ENCODE results near the gene ERBB4.

The ERBB4 gene

DNA sequence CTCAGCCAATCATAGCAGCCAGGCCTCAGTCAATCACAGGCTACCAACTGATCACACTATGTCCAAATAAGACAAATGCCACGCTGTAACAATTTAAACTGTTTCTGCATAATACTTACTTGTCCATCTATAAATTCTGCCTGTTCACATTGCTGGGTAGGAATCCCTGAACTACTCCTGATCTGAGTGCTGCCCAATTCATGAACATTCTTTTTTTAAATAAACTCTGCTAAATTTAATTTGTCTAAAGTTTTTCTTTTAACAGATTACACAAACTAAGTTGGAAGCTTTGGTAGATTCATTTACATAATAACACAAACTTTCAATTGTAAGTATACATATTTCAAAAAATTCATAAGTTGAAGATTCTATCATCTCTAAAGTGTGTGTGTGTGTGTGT lies 583.0 kb downstream of the ERBB4 start:
- in situ Hi-C loops (cut with MboI; ENCODE audit: low sequenced_read_pairs), result no loop called here

DNA sequence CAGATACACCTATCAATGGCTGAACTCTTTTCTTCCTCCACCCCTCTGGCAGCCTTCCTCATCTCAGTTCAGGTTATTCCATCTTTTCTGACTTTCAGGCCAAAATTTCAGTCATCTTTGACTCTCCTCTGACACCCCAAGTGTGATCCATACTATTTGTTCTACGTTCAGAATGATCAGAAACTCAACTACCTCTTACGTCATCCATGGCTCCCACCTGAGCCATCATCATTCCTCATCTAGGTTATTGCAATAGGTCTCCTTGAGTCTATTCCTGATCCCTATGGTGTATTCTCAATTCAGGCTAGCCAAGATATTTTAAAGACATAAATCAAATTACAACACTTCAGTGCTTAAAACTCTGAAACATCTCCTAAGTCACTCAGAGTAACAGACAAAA lies 589.7 kb downstream of the ERBB4 start:
- in situ Hi-C loops (cut with MboI; ENCODE audit: low sequenced_read_pairs), result no loop called here

DNA sequence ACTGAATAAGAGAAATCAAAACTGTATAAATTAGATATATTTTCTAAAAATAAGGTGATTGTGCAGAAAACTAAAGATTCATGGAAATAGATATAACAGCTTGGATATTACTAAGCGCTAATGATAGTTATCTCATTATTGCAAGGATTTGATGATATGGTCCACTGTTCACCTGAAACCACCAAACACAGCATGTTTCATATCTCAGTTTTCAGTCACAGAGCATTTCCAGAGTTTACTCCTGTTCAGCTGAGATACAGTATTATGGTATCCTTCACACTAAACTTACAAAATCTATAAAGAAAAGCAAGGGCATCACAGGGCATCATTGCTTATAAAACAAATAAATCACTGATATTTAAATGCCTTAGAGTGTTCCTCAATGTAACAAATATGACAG lies 591.6 kb downstream of the ERBB4 start:
- in situ Hi-C loops (cut with MboI; ENCODE audit: low sequenced_read_pairs), result no loop called here

DNA sequence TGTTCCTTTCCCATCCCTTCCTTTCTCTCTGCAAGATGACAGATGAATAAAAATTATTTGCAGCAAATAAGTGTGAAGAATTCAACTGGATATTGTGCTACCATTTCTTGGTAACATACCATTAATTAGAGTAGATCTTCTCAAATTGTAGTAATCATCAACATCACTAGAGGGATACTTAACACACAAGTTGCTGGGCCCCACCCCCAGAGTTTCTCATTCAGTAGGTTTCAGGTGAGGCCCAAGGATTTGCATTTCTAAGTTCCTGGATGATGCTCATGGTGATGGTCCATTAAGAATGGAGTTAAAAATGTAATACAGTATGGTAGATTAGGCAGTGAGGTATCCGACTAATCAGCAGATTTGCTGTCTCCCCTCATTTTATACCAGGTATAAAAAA lies 594.0 kb downstream of the ERBB4 start:
- in situ Hi-C loops (cut with MboI; ENCODE audit: low sequenced_read_pairs), result no loop called here

DNA sequence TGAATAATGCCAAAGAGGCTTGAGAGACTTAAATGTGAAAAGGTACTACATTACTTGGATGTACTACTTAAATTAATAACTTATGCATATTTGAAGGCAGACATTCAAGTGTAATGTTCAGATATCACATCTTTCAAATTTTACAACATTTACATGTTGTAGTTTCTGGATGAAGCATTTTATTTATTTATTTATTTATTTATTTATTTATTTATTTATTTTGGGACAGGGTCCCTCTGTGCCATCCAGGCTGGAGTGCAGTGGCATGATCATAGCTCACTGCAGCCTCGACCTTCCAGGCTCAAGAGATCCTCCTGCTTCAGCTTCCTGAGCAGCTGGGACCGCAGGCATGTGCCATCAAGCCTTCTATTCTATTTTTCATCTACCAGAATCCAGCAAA lies 596.4 kb downstream of the ERBB4 start:
- in situ Hi-C loops (cut with MboI; ENCODE audit: low sequenced_read_pairs), result no loop called here

DNA sequence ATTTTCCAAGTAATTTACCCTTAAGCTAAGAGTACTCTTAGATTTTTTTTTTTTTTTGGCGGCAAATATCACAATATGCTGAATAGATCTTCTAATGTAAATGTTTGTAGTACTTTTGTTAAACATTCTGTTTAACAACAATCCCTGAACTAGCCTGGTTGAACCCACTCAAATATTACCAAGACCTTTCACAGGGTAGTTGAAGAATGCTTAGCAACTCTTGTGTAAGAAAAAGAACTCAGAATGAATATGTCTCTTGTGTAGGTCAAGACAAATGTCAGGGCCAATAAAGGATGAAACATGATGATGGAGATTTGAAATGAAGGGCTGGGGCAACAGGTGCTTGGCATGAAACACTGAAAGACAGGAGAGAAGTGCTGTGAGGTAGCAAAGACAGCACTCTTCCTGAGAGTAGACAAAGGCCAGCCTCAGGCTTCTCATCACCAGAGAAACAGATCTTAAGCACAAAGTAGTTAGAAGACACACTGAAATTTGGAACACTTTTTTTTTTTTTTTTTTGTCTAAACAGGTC lies 597.3 kb downstream of the ERBB4 start:
- in situ Hi-C loops (cut with MboI; ENCODE audit: low sequenced_read_pairs), result no loop called here

DNA sequence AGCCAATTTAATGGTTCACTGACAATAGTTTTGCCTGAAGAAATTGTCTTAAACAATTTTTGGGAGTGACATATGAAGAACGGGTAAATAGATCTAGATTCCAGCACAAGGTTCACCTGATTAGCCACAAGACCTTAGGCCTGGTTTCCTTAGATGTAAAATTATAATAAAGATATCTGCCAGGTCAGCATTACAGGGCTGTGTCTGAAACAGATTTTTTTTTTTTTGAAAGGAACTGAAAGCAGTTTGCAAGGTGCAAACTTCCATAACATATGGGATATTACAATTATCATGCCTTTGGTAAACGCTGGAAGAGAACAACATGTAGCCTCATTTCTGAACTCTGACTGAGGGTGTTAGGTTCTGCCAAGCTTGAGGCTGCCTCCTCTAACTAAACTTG lies 599.4 kb downstream of the ERBB4 start:
- in situ Hi-C loops (cut with MboI; ENCODE audit: low sequenced_read_pairs), result no loop called here

DNA sequence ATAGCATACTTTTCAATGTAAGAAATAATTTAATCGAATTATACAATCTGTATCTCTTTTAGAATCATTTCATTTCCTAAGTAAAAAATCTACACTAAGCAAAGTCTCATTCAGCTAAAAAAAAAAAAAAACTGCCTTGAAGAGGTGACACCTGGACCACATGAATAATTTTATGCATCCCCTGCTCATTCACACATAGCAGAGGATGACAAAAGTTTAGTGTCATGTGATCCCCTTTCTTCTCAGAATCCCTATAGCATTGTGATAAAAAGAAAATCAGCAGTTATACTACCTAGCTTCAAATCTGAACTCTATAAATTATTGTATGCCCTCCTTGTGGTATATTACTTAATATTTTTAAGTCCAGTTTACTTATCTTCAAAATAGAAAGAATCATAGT lies 603.8 kb downstream of the ERBB4 start:
- in situ Hi-C loops (cut with MboI; ENCODE audit: low sequenced_read_pairs), result no loop called here

DNA sequence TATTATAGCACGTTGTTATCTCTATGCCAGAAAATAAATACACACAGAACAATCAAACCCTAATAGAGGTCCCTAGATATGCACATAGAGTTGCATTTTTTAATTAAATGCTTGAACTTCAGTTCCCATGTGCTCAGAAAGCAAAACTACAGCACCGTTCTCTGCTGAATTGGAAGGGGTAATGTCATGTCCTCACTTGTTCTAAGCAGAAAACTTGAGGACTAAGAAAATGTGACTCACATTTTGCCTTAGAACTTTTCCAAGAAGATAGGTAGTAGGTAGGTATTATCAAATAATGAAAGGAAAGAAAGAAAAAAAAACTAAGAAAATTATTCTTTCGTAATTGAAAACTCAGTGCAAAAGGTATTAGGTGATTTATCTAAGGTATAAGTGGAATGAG lies 607.3 kb downstream of the ERBB4 start:
- in situ Hi-C loops (cut with MboI; ENCODE audit: low sequenced_read_pairs), result no loop called here

DNA sequence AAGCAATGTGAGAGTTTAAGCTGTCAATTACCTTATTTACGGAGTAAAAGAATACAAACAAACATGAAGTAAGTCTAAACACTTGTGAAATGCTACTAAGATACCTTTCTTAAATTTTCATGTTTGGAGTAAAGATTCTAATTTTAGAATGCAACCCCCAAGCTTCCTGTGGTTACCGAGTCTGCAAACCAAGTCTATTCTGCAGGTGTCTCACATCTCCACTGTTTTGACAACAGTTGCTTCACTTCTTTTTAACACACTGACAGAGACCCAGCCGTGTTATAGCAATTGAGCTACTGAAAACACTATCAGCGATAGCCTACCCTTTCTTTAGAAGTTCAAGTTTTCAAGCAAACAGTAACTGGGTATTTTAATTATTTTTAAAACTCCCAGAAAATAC lies 608.3 kb downstream of the ERBB4 start:
- in situ Hi-C loops (cut with MboI; ENCODE audit: low sequenced_read_pairs), result no loop called here

DNA sequence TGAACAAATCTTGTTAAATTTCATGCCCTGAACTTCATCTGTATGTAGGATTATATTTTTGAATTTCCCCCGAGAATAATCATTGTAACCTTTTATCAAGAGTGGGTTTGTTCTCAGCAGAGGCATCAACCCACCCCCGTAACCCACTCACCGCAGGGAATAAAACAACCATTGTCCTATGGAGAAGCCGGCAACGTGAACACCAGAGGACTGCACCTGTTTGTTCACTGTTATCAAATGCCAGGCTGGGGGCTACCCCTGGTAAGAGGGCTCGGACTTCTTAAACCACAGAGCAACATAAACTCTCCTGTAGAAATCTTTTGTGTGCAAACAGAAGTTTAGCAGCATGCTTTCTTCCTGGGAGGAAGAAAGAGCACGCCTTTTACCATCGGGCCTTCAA lies 610.4 kb downstream of the ERBB4 start:
- in situ Hi-C loops (cut with MboI; ENCODE audit: low sequenced_read_pairs), result no loop called here

DNA sequence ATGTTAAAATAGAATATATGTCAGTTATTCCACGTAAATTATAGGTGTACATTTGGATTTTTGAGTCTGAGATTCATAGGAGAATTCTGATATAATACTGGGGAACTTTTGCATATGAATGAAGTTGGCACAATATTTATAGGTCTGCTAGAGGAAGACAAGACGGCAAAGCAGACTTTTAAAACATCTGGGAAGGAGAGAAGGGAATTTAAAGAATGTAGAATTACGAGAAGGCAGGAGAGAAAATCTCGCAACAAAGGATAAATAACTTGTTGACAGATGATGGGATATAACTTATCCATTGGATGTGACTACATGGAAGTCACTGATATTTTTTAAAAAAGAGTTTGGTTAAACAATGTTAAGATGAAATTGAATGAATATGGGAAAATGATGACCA lies 615.6 kb downstream of the ERBB4 start:
- in situ Hi-C loops (cut with MboI; ENCODE audit: low sequenced_read_pairs), result no loop called here

DNA sequence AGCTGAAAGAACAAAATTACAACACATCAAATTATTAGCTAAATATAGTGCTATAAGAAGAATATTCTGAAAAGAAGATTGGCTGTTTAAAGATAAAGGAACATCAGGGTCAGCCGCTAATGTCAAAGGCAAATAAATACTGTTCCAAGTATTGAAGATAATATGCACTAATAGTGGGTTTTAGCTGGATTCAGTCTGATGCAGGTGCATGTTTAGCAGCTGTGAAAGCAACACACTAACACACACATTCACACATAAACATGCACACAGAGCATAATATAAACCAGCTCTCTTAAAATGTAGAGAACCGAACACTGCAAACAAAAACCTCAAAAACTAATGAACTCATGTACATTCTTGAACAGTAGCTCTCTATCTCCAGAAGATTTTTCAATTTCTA lies 634.6 kb downstream of the ERBB4 start:
- in situ Hi-C loops (cut with MboI; ENCODE audit: low sequenced_read_pairs), result no loop called here

DNA sequence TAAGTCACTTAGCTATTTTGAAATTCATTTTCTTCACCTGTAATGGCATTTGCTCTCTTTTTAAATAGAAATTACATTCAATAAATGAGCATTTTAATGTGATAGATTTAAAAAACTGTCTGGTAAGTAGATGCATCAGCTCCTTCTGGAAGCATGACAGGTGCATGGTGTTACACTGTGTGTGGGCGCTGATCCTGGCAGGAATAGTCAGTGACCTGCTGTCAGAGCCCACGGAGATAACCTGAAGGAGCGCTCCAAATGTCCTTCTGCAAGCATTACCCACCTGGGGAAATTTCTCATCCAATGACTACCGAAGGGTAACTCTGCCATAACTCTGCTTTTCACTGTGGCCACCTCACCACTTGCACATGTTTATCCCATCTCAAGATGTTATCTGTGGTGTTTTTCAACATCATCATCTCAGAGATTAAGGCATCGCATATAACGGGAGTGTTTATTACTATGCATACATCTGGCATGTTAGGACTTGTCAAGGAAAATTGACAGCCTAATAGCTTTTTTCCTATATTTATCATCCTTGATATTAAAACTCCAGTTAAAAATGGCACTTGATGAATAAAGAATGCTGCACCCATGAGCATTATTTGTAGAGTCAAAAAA lies 637.3 kb downstream of the ERBB4 start:
- in situ Hi-C loops (cut with MboI; ENCODE audit: low sequenced_read_pairs), result no loop called here

DNA sequence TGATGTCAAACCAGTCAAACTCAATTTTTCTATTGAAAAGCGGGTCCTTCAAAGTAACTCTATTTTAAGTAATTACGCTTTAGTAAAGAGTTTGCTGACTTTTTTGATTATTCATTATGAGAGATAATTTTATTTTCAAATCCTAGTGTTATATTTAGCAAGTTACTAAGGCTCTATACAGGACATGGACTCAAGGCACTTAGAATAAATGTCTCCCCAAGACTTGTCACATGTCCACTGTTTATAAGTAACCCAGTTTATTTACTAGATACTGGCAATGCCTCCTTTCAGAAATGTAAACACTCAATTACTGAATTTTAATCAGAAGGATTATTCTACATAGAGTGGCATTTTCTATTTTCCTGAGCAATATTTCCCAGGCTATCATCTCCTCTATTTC lies 638.1 kb downstream of the ERBB4 start:
- in situ Hi-C loops (cut with MboI; ENCODE audit: low sequenced_read_pairs), result no loop called here

DNA sequence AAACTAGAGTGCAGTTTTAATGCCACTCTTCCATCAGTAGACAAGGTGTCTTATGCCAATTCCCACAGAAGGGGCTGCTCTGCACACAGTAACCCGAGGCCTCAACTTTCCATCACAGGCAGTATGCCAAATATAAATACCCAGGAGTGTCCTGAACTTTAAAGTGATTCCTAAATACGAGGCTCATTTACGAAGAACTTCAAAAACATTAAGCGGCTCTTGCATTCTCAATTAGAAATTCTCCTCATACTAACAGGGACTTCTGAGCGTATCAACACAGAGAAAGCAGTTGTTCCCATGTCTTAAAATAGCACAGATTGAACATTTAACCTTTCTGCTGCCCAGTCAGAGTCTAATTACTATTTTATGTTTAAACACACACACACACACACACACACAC lies 638.6 kb downstream of the ERBB4 start:
- in situ Hi-C loops (cut with MboI; ENCODE audit: low sequenced_read_pairs), result no loop called here

DNA sequence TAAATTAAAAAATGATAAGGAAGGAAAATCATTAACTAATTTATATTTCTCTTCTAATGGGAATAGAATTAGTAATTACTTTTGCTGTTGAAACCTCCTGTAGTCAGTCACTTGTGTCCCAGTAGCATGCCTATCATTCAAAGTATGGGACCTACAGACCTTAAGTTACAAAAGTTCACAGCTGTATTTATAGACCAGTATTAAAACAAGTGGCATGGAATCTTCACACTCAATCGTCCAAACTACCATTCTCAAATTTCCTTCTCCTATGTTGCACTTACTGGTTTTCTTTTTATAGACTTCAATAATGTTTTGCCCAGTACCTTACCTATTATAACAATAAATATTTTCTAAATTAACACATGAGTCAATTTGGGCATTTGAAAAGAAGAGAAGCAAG lies 639.9 kb downstream of the ERBB4 start:
- in situ Hi-C loops (cut with MboI; ENCODE audit: low sequenced_read_pairs), result no loop called here

DNA sequence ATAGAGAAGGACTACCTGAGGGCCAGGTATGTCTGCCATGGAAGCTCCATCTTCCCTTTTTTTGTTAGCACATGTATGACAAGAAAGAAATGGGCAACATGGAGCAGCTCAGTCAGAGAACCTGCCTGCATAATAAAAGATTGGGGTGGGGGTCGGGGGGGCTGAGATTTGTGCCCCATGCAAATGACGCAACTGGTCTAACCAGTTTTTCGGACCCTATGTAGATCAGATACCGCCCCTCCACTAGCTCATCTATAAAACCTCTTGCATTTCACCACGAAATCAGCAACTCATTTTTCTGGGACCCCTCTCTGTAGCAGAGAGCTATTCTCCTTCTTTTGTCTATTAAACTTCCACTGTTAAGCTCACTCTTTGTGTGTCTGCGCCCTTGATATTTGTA lies 657.2 kb downstream of the ERBB4 start:
- in situ Hi-C loops (cut with MboI; ENCODE audit: low sequenced_read_pairs), result no loop called here

DNA sequence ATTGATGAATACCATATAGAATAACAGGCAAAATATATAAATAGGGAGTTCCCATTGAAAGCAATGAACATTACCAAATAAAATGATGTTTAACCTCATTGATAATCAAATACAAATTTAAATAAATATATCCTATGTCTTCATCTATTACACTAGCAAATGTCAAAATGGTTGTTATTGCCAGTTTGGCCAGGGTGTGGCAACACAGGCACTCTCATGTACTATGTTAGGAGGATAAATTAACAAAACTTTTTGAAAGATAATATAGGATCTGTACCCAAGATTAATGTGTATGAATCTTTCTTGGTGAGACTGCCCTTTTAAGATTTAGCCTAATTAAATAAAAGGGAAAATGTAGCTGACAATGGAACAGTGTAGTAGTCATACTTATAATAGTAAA lies 659.3 kb downstream of the ERBB4 start:
- in situ Hi-C loops (cut with MboI; ENCODE audit: low sequenced_read_pairs), result no loop called here

DNA sequence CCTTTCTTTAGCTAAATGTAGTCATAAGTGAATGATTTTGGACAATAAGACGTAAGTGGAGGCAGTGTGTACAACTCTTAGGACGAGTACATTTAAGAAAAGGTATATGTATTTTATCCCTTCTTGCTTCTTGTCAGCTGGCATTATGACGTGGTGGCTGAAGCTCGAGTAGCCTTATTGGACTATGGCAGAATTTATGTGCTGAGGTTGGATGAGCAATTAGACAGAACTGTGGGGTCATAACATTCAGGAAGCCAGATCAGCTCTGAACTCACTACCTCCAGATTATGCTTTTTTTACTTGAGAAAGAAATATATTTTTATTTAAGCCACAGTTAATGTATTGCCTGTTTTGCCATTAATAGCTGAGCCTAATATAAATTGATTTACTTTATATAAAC lies 661.5 kb downstream of the ERBB4 start:
- in situ Hi-C loops (cut with MboI; ENCODE audit: low sequenced_read_pairs), result no loop called here

DNA sequence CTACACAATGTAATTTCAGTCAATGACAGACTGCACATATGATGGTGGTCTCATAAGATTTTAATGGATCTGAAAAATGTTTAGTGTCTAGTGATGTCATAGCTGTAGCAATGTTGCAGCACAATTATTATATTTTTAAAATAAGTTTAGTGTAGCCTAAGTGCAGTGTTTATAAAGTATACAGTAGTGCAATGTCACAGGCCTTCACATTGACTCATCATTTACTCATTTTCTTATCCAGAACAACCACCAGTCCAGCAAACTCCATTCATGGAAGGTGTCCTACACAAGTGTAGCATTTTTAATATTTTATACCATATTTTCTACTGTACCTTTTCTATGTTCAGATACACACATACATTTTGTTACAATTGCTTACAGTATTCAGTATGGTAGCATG lies 663.1 kb downstream of the ERBB4 start:
- in situ Hi-C loops (cut with MboI; ENCODE audit: low sequenced_read_pairs), result no loop called here

DNA sequence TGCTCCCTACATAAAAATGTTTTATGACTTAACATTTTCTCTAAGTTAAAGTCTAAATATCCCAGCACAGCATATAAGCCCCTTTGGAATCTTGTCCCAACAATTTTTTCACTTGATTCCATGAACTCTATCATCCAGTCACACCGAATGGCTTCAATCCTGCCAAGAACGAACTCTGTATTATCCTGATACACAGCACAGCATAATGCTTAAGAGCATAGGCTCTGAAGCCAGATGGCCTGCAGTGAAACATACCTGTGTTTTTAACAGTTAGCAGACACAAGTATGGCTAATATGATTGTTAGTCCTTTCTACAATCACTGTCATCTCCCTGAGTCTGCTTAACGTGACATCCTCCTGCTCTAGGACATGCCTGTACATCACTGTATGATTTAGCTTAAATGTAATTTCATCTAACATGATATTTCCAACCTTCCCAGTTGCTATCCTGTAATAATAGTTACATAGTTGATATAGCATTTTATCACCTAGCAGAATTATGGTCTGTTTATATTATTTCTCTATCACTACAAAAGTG lies 669.5 kb downstream of the ERBB4 start:
- in situ Hi-C loops (cut with MboI; ENCODE audit: low sequenced_read_pairs), result no loop called here

DNA sequence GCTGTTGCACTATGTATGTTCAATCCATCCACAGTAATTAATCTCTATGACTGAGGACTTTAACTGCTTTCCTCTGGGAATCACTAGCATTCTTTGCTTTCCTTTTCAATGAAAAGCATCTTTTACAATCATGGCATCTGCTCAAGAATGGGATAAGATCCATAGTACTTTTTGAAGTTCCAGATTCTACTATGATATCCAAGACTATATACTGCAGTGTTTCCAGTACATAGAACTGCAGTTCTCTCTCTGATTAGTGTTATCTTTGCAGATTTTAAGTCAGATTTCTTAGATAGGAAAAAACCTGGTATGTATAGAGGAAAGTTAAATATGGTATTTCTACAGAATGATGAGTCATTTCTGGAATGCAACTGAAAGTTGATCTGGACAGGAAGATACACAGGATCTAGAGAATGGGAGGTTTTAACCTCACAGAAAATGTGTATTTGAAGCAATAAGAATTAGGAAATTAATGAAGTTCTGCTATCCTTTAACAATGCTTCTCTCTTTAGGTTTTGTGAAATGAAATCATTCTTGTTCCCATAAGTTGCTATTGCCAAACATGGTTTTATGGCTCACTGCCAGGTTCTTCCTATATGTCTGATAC lies 670.7 kb downstream of the ERBB4 start:
- in situ Hi-C loops (cut with MboI; ENCODE audit: low sequenced_read_pairs), result no loop called here

Measured in HL-60/S4 treated with retinoic acid at 250 ng/mL for 4 days and 3 days (cell line).